Kidney glomerular epithelial cell (primary cell): ENCODE data around the gene REPIN1.
"Not testable (repeated sequence)": the region's sequence is repeated elsewhere in the genome, so short reads cannot be mapped to it uniquely, and the experiment has no call there.

ENCODE experiments used
- DNase-seq: peaks from one replicate; lab custom pipeline; 2025; lab: John Stamatoyannopoulos, UW

The REPIN1 gene

GRCh38 chr7:150376560-150376959, 7.9 kb downstream of the REPIN1 start:
- no peak for DNase-seq

- no peak for DNase-seq
Measured at GRCh38 chr7:150377196-150377595, 8.6 kb downstream of the REPIN1 start.

GRCh38 chr7:150377635-150378034, 9.0 kb downstream of the REPIN1 start:
- DNase-seq, result no peak

GRCh38 chr7:150378115-150378852, 9.7 kb downstream of the REPIN1 start:
- DNase-seq, result peak; percentile 52

DNA sequence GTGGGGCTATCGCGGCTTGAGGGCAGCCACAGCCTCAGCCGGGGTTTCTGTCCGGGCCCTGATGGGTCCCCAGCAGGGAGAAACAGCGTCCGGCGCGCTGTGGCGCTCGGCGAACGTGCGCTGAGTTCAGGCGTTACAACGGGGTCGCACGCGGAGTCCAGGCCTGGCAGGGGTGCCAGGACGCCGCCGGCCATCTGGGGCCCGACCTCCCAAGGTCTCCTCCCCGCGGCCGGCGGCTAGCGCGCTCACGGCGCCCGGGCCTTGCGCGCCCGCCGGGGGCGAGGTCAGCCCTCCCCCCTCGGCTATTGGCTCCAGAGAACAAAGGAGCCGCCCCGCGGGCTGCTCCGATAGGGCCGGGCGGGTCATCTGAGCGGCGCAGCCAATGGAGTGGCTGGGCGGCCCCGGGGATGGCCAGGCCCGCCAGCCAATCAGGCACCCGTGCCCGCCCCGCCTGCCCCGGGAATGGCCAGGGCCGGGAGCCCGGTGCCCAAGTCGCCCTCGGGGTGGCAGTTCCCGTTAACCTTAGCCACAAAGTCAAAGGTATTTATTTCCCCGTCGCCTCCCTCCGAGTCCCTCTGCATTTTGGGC, 10.3 kb downstream of the REPIN1 start, which contains the start of gene ZNF775:
ZNF775 (plus strand) TSS at position 478 of the 588 bp plus-strand sequence. CDS start 9,141 bp downstream, outside the sequence.
- peak; percentile 77 for DNase-seq

DNA sequence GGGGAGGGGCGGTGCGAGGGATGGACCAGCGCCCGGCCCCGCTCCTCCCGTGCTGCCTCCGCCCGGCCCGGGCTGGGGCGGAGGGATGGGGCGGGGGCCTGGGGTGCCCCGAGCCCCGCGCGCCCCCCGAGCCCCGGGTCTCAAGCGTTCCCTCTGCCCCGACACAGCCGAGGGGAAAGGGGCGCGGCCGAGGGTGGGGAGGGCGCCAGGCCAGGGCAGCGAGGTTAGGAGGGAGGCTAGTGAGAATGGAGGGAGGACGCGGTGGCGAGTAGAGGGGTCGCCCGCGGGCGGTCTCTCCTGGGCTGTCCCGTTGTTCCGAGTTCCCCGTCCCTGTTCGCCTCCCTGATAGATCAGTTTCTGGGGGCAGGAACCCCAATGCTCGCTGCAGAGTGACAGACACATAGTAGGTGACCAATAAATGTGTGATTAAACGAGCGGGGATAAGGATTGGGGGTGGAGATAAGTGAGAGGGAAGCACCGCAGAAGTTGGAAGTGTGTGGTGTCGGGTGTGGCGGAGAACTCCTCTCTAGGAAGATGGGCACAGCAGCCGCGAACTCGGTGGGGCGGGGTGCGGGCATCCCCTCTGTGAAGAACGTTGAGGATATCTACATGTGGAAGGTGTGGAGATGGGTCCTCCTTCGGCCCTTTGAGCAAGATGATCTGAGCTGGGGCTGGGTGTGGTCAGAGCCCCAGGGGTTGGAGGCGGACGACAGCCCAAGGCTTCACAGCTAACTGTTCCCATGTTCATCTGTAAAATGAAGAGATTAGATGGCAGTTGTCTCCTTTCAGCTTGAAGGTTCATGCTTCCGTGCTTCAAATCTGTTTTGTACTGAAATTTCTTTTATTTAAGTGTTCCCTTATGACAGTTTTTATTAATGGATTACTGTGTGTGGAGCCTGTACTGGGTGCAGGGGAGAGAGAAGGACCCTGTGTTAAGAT, 11.1 kb downstream of the REPIN1 start:
- DNase-seq, result no peak

DNA sequence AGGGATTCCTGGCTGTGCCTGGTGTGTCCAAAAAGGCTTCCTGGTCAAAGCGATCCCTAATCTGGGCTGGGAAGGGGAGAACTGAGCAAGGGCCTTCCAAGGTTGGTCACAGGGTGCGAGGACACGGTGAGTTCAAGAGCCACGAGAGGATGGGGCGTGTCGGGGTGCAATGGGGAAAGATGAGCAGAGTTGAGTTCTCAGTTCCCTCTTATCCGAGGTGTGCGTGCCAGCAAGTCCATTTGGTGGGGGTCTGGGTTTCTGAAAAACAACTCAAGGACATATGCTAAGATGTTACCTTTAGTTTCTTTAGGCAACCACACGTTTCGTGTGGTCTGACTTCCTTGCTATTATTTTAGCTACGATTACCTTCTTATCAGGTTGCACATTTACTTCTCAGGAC, 11.8 kb downstream of the REPIN1 start:
- DNase-seq, result no peak

GRCh38 chr7:150381096-150381495, 12.5 kb downstream of the REPIN1 start:
- no peak for DNase-seq

DNA sequence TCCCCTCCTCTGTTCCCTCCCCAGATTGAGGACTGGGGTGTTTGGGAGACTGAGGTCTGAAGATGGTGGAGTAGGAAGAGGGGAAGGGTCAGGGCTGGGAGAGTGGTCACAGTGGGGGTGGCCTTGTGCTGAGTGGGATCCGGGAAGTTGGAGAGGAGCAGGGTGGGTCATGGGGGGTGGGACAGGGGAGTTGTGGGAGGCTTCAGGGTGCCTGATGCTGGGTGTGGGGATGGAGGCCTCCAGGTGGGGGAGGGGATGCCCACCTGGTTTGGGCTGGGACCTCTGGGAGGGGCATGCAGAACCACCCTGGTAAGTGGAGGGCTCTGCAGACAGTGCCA, 13.1 kb downstream of the REPIN1 start:
- DNase-seq, result no peak

DNA sequence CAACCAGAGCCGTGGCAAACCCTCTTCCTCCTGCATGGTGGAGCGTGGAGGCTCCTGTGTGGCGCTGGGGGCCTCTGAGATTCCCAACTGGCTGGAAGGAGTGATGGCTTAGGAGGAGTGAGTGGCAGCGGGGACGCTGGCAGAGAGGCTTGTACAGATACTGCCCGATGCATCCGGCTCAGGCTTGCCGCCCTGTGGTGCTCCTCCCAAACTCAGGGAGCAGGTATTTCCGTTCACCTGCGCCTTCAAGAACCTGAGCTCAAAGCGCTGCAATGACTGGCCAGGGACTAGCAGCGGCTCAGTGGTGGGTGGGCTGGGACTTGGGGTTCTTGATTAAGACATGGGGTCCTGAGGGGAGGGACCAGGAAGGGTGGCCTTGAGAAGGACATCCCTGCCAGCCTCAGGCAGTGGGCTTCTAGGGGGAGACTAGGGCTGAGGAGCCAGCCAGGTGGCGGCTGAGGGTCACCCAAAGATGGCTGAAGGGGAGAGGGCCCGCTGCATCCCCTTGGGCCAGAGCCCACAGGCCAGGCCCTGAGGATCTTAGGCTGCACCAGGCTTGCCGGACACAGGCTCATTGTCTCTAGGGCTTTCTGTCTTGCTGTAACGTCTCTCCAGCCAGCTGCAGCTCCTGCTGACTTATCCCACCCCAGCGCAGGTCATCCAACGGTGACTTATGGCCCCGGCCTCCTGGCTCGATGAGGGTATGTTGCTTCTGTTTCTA, 13.7 kb downstream of the REPIN1 start:
- no peak for DNase-seq

GRCh38 chr7:150382844-150383225, 14.2 kb downstream of the REPIN1 start:
- DNase-seq, result no peak

DNA sequence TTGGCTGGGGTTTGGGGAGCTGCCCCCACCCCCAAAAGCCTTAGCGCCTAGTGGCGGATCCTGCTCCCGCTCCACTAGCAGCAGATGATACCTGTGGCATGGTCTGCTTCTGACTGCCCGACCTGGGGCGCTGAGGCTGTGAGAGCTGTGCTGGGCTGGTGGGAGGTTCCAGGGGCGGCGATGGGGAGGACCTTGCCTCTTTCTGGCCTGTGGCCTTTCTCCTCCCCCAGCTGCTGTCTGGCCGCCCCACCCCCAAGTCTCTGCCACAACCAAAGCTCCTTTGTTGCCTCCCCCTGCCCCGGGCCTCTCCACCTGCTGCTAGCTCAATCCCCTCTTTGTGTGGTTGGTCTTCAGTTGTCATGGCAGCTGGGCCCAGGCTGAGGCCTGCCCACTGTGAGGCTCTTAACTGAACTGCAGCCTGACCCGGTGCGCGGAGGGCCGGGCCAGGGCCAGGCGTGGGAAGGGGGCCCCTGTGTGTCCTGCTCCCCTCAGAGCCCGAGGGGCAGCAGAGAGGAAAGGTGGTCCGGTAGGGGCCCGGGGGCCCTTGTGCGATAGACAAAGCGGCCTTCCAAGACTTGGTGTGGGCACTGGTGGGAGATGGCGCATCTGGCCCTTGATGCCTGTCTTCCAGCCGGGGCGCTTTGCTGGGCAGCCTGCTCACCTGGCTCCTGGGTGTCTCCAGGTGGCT, 15.2 kb downstream of the REPIN1 start:
- no peak for DNase-seq

- DNase-seq, result no peak
Measured at GRCh38 chr7:150384406-150385301, 16.0 kb downstream of the REPIN1 start.

GRCh38 chr7:150385302-150385723, 16.7 kb downstream of the REPIN1 start:
- no peak for DNase-seq

- not testable (repeated sequence) for DNase-seq
Measured at GRCh38 chr7:150385884-150386283, 17.3 kb downstream of the REPIN1 start.

GRCh38 chr7:150388306-150388705, 19.7 kb downstream of the REPIN1 start:
- no peak for DNase-seq

DNA sequence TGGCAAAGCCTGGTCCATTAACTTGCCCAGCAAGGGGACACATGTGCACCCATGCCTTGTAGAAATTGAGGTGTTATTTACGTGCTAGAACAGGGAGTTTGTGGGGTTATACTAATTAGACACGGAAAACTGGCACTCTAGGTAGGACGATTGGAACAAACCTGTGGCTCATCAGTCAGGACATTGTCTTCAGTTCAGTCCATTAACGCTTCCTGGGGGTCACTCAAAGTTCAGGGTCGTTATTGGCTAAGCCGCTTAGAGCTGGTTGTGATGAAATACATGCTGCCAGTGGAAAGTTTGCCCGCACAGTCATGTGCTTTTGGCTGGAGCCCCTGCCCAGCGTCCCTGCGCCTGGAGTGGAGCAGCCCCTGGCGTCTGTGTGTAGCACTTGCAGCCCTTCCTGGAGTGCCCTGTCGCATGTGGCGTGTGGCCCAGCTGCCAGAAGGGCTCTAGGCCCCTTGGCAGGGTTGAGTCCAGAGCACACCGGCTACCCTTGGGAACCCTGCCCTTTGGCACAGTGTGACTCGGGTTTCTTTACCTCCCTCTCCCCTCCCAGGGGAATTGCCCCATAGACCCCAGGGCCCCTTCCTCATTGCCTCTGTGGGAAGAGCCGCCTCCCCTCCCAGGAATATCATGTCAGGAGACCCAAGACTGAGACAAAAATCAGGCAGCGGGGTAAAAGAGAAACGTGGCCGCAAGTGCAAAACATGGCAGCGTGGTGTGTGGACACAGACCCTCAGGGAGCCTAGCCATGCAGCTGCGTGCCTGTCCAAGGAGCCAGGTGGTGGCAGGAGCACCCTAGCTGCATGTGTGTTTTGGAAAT, 20.3 kb downstream of the REPIN1 start:
- no peak for DNase-seq

GRCh38 chr7:150389532-150389816, 20.9 kb downstream of the REPIN1 start:
- DNase-seq, result no peak

DNA sequence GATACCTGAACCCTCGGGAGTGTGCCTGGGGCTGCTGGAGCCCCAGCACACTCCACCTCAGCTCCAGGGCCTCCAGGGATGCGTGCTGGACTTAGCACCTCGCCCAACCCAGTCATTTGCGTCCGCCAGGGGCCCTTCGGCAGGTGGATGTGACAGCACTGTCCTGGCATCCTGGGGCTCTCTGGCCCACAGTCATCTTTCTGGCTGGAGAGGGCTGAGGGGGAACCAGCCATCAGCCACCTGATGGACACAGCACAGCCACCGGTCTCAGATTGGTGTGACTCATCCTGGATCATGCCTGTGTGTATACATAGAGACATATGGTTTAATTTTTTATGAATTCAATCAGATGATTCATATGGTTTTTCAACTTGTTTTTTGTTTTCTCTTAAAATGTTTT, 21.6 kb downstream of the REPIN1 start:
- DNase-seq, result no peak

- no peak for DNase-seq
Measured at GRCh38 chr7:150393325-150393724, 24.7 kb downstream of the REPIN1 start.
